Bronchial epithelial cell (primary cell): ENCODE data around the gene LY6G5B. TPM values are rescaled to one million over a fixed set of nuclear protein-coding genes. Genes with fewer than 3 reads are reported as not detected.

Experiments used
- DNase-seq: peaks from one replicate; pipeline ENCODE4 v3.0.0-alpha.2; 2010; ENCODE audit warnings: low read depth
- FAIRE-seq: peaks from 2 replicates; lab custom pipeline; 2011; peaks lifted over from hg19 to GRCh38; lab: Jason Lieb, UNC
- H3K27me3 ChIP-seq: 2 replicates; pipeline ENCODE4 v1.5.1; 2011; ENCODE audit warnings: low read length; ENCODE audit not compliant: control insufficient read depth, insufficient read depth
- H3K36me3 ChIP-seq: 2 replicates; pipeline ENCODE4 v1.5.1; 2011; ENCODE audit warnings: low read length; ENCODE audit not compliant: control insufficient read depth, insufficient read depth
- H3K4me3 ChIP-seq: 2 replicates; pipeline ENCODE4 v1.5.1; 2011; ENCODE audit warnings: mild to moderate bottlenecking, low read depth, low read length, control low read depth
- CTCF ChIP-seq: IDR thresholded peaks from 2 replicates; pipeline ENCODE4 v1.5.1; 2011; ENCODE audit warnings: mild to moderate bottlenecking, moderate library complexity, low read length, control low read depth, inconsistent platforms; ENCODE audit not compliant: insufficient read depth, severe bottlenecking
- total RNA-seq: library from RNA; depleted of rRNA; stranded (reverse); fragments of >200 nt; gene quantifications from 2 replicates; pipeline ENCODE4 v1.2.1, GENCODE V29; 2014

LY6G5B gene
- total RNA-seq, 1 donor from 2014 or later = 1.1 TPM

GRCh38 chr6:31636698-31637596, 32.8 kb upstream of the LY6G5B start:
- Histone ChIP-seq H3K4me3 (no peak overlapping the region), H3K27me3 (no peaks in the 10 kb centered on the region), H3K36me3 (peaks cover 60% of the 10 kb centered on the region)
- FAIRE-seq (peak; percentile 23), DNase-seq (no peak)
- no peak for TF ChIP-seq CTCF

GRCh38 chr6:31639043-31639442, 30.7 kb upstream of the LY6G5B start:
- no peak for DNase-seq
- no peak for FAIRE-seq
- peaks cover 57% of the 10 kb centered on the region for H3K36me3 ChIP-seq
- no peak overlapping the region for H3K4me3 ChIP-seq
- no peaks in the 10 kb centered on the region for H3K27me3 ChIP-seq
- TF ChIP-seq CTCF = no peak

- H3K4me3 ChIP-seq = no peak overlapping the region
- no peaks in the 10 kb centered on the region for H3K27me3 ChIP-seq
- peaks cover 56% of the 10 kb centered on the region for H3K36me3 ChIP-seq
- no peak for TF ChIP-seq CTCF
- DNase-seq (no peak), FAIRE-seq (no peak)
These were observed 30.3 kb upstream of the LY6G5B start for GRCh38 chr6:31639449-31639861.

- no peak for TF ChIP-seq CTCF
- DNase-seq = no peak
- Histone ChIP-seq H3K36me3 (peaks cover 55% of the 10 kb centered on the region), H3K4me3 (no peak overlapping the region), H3K27me3 (no peaks in the 10 kb centered on the region)
- FAIRE-seq = no peak
These were observed 29.2 kb upstream of the LY6G5B start for GRCh38 chr6:31640612-31641011.

- peaks cover 49% of the 10 kb centered on the region for H3K36me3 ChIP-seq
These were observed 28.4 kb upstream of the LY6G5B start for GRCh38 chr6:31641370-31641769.

More at GRCh38 chr6:31641370-31641769, 28.4 kb upstream of the LY6G5B start:
- Histone ChIP-seq H3K4me3 (no peak overlapping the region), H3K27me3 (no peaks in the 10 kb centered on the region)
- no peak for DNase-seq
- TF ChIP-seq CTCF = no peak
- FAIRE-seq = no peak
